Stimulated activated effector memory CD8-positive, alpha-beta T cell treated with anti-CD3 and anti-CD28 coated beads, Interleukin-12 subunit alpha, Interleukin-12 subunit beta, amount 100 ng/mL, for 72 hours (primary cell): ENCODE results near the gene RAB8B.
A peak's percentile ranks its signal among the peaks of the same experiment; 100 is the strongest.

Source experiments
- ATAC-seq: fragments of 150-1000 bp; cut with Tn5 transposase; 2 replicates; pipeline ENCODE4 v1.10.0; 2021
- DNase-seq, 2 donors: peaks; one replicate each; pipeline ENCODE4 v3.0.0; 2021 to 2022; ENCODE audit warnings: low spot score in 2 of 2
- H3K27ac Mint-ChIP-seq: one replicate; pipeline ENCODE4 v1.8.0; 2022; ENCODE audit warnings: mild to moderate bottlenecking, mixed read lengths
- H3K36me3 Mint-ChIP-seq: one replicate; pipeline ENCODE4 v1.8.0; 2022; ENCODE audit warnings: mild to moderate bottlenecking, mixed read lengths
- H3K4me1 Mint-ChIP-seq: one replicate; pipeline ENCODE4 v1.8.0; 2022; ENCODE audit warnings: mixed read lengths
- H3K4me3 Mint-ChIP-seq: one replicate; pipeline ENCODE4 v1.8.0; 2022; ENCODE audit warnings: mild to moderate bottlenecking, mixed read lengths
- H3K9me3 Mint-ChIP-seq: one replicate; pipeline ENCODE4 v1.8.0; 2022; ENCODE audit warnings: mixed read lengths

RAB8B gene

DNA sequence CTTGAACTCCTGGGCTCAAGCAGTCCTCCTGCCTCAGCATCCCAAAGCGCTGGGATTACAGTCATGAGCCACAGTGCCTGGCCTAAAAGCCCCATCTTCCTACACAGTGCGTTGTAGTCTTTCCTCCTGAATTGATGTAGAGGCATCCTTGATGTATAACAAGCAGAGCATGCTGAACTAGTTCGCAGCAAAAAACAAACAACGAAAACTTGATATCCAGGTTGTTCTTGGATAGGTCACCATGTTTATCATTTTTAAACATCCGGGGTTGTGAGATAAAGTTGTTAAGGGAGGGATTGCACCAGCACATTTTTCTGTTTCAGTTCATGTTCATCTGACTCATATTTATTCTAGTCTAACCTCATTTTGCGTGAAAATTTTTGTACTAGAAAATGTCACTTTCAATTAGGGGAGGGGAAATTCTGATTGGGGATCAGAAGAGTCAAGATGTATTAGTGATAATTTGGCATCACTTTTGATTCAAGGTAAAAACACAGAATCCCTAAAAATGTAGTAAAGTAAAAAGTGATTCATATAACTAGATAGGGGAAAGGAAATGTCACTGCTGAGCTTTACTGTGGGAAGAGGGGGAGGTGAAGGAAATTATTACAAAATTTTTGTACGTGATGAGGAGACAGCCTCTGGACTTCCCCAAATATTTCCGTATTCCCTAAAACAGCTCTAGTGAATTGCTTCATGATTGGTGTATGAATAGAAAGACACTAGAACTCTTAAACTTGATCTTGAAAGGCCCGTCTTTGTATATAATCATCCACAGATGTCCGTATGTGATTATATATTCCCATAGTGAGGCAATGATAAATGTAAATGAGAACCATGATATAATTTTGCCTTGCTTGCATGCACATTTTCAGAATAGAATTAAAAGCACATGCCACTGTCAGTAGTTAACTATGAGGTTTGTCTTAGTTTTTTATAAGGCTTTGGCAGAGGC, 22.9 kb downstream of the RAB8B start:
- Mint-ChIP-seq H3K4me1 (peaks cover 74% of the 10 kb centered on the region), H3K9me3 (no peaks in the 10 kb centered on the region), H3K27ac (peak overlapping the region; percentile 93), H3K4me3 (peak overlapping the region; percentile 69), H3K36me3 (peaks cover 70% of the 10 kb centered on the region)
- no peak for DNase-seq
- ATAC-seq: peak; percentile 81

DNA sequence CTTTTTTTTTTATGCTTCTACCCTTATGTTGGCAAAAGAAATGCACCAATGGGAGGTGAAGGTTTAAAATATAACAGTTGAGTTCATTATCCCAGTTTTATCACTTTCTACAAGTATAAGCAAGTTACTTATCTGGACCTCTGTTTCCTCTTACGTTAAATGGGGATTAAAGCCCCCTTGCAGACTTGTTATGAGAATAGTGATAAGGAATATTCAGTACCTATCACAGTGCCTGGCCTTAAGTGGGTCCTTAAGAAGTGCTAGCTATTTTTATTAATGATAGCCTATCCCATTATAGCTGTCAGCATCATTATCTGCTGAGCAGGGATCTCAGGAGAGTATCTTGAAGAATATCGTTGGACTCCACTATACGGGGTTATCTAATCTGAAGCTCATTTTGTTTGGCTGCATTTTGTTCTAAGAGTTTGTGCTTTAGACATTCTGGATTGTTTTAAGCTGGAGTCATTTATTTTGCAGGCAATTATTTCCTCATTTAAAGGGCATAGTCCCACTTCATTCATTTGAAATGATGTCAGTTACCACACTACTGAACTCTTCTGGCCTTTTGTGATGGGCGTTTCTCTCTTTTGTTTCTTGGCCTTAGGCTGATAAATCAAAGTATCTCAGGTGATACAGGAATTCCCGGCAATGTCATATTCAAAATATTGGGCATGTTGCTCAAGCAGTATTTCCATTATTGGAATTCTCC, 28.8 kb downstream of the RAB8B start:
- peaks cover 78% of the 10 kb centered on the region for H3K36me3 Mint-ChIP-seq
- peaks cover 63% of the 10 kb centered on the region for H3K4me1 Mint-ChIP-seq
- no peak overlapping the region for H3K27ac Mint-ChIP-seq
- no peak overlapping the region for H3K4me3 Mint-ChIP-seq
- ATAC-seq (no peak), DNase-seq (no peak)
- no peaks in the 10 kb centered on the region for H3K9me3 Mint-ChIP-seq

- ATAC-seq: no peak
- H3K4me3 Mint-ChIP-seq: no peak overlapping the region
- peaks cover 79% of the 10 kb centered on the region for H3K36me3 Mint-ChIP-seq
- no peak for DNase-seq
- no peak overlapping the region for H3K27ac Mint-ChIP-seq
- no peaks in the 10 kb centered on the region for H3K9me3 Mint-ChIP-seq
- peaks cover 53% of the 10 kb centered on the region for H3K4me1 Mint-ChIP-seq
Observed at GRCh38 chr15:63219196-63219710, 29.8 kb downstream of the RAB8B start.

GRCh38 chr15:63221346-63221745, 31.9 kb downstream of the RAB8B start:
- peak overlapping the region; percentile 13 for H3K27ac Mint-ChIP-seq
- H3K4me1 Mint-ChIP-seq: peaks cover 43% of the 10 kb centered on the region
- ATAC-seq (no peak), DNase-seq (no peak)
- H3K9me3 Mint-ChIP-seq: no peaks in the 10 kb centered on the region
- H3K36me3 Mint-ChIP-seq: peaks cover 76% of the 10 kb centered on the region
- H3K4me3 Mint-ChIP-seq: no peak overlapping the region

DNA sequence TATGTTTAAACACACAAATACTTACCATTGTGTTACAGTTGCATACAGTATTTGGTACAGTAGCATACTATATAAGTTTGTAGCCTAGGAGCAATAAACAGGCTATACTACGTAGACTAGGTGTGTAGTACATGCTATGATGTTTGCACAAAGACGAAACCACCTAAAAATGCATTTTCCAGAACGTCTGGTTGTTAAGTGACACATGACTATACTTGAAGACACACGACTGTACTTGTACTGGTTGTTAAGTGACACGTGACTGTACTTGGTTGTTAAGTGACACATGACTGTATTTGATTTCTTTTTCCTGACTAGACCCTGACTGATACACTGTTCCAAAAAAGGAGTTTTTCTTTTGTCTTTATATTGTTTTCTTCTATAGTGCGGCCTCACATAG, 34.1 kb downstream of the RAB8B start:
- Mint-ChIP-seq H3K4me1 (peaks cover 58% of the 10 kb centered on the region), H3K27ac (no peak overlapping the region), H3K9me3 (no peaks in the 10 kb centered on the region), H3K4me3 (no peak overlapping the region), H3K36me3 (peaks cover 70% of the 10 kb centered on the region)
- ATAC-seq: peak; percentile 62
- DNase-seq: no peak

DNA sequence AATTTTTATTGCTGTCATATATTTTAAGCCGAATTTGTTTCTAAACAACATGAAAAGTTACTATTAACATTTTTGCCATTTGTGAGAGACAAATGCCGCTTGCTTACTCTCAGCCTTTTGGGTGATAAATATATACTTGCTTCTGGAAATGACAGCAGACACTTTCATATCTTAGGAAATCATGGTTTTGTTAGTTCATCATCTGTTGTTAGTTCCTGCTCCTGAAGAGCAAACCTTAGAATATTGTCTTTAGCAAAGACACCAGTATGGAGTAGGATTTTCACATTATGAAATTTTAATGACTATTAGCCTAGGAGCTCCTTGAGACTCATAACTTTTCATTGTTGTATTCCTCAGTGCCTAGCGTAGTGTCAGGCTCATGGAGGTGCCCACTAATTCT, 36.0 kb downstream of the RAB8B start:
- Mint-ChIP-seq H3K27ac (no peak overlapping the region), H3K4me3 (no peak overlapping the region), H3K36me3 (peaks cover 72% of the 10 kb centered on the region), H3K9me3 (no peaks in the 10 kb centered on the region), H3K4me1 (peaks cover 48% of the 10 kb centered on the region)
- no peak for ATAC-seq
- DNase-seq: no peak

DNA sequence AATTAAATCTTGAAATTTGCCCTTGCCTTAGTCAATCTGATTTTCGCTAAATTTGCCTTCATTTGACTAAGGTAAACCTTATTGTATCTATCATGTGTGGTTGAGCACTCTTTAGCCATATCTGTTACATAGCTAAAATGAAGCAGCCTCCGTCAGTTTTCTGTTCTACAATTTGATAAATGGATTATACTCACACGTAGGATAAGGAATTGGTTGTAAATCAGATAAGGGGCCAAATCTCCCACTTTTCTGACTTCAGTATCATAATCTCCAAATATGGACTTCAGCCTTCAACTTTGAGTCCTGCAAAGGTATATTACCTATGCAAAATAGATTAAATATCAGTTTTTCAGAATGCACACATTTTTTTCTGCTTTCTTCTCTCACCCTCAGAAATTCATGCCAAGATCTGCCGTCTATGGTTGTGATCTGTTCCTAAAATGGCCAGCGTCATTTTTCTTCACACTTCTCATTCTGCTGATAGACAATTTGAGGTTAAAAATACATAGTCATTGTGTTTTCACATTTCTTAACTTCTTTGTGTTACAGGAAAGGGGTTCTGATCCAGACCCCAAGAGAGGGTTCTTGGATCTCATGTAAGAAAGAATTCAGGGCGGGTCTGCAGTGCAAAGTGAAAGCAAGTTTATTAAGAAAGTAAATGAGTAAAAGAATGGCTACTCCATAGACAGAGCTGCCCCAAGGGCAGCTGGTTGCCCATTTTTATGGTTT, 36.9 kb downstream of the RAB8B start:
- ATAC-seq: no peak
- Mint-ChIP-seq H3K27ac (peak overlapping the region; percentile 63), H3K9me3 (no peaks in the 10 kb centered on the region), H3K4me1 (peaks cover 46% of the 10 kb centered on the region), H3K36me3 (peaks cover 66% of the 10 kb centered on the region), H3K4me3 (peak overlapping the region; percentile 13)
- no peak for DNase-seq

DNA sequence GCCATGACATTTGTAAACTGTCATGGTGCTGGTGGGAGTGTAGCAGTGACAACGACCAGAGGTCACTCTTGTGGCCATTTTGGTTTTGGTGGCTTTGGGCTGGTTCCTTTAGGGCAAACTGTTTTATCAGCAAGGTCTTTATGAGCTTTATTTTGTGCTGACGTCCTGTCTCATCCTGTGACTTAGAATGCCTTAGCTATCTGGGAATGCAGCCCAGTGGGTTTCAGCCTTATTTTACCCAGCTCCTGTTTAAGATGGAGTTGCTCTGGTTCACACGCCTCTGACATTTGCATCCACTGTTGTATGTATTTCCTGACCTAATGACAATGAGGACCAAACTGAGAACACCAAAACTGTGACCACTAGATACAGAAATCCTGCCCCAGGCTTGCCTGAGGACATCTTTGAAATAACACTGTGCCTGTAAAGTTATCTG, 37.6 kb downstream of the RAB8B start:
- DNase-seq (no peak), ATAC-seq (no peak)
- Mint-ChIP-seq H3K27ac (peak overlapping the region; percentile 63), H3K4me3 (peak overlapping the region; percentile 13), H3K4me1 (peaks cover 47% of the 10 kb centered on the region), H3K9me3 (no peaks in the 10 kb centered on the region), H3K36me3 (peaks cover 66% of the 10 kb centered on the region)

- no peak for ATAC-seq
- Mint-ChIP-seq H3K27ac (peak overlapping the region; percentile 50), H3K36me3 (peaks cover 63% of the 10 kb centered on the region), H3K4me3 (peak overlapping the region; percentile 13), H3K9me3 (no peaks in the 10 kb centered on the region), H3K4me1 (peaks cover 48% of the 10 kb centered on the region)
- no peak for DNase-seq
Observed at GRCh38 chr15:63227689-63228088, 38.3 kb downstream of the RAB8B start.

DNA sequence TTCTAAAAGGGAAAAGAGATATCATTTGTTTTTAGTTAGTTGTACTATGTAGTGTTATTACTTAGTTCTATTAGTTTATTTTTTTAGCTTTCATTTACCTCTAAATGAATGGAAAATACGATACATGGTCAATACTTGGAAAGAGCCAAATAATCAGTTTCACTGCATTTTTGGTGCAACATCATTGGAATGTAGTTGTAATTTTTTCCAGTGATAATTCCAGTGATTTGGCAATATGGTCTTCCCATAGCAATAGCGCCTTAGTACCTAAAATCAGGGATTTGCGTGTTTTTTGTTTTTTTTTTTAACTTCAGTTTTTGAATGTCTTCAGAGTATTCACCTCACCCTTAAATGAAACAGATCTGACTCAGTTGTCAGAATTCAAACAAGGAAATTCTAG, 41.8 kb downstream of the RAB8B start:
- H3K4me3 Mint-ChIP-seq: peak overlapping the region; percentile 53
- ATAC-seq: no peak

GRCh38 chr15:63231706-63232105, 42.3 kb downstream of the RAB8B start:
- H3K4me1 Mint-ChIP-seq: peaks cover 69% of the 10 kb centered on the region
- DNase-seq (no peak), ATAC-seq (no peak)
- H3K27ac Mint-ChIP-seq: peak overlapping the region; percentile 67
- no peaks in the 10 kb centered on the region for H3K9me3 Mint-ChIP-seq
- H3K4me3 Mint-ChIP-seq: peak overlapping the region; percentile 53
- H3K36me3 Mint-ChIP-seq: peaks cover 61% of the 10 kb centered on the region

More for the DNA sequence above, 41.8 kb downstream of the RAB8B start:
- Mint-ChIP-seq H3K9me3 (no peaks in the 10 kb centered on the region), H3K27ac (peak overlapping the region; percentile 67), H3K4me1 (peaks cover 69% of the 10 kb centered on the region), H3K36me3 (peaks cover 63% of the 10 kb centered on the region)
- no peak for DNase-seq

- H3K36me3 Mint-ChIP-seq: peaks cover 68% of the 10 kb centered on the region
- no peaks in the 10 kb centered on the region for H3K9me3 Mint-ChIP-seq
- peak overlapping the region; percentile 53 for H3K4me3 Mint-ChIP-seq
- peak overlapping the region; percentile 80 for H3K27ac Mint-ChIP-seq
- ATAC-seq: peak; percentile 65
- H3K4me1 Mint-ChIP-seq: peaks cover 70% of the 10 kb centered on the region
- no peak for DNase-seq
Observed at GRCh38 chr15:63232405-63232804, 43.0 kb downstream of the RAB8B start.

DNA sequence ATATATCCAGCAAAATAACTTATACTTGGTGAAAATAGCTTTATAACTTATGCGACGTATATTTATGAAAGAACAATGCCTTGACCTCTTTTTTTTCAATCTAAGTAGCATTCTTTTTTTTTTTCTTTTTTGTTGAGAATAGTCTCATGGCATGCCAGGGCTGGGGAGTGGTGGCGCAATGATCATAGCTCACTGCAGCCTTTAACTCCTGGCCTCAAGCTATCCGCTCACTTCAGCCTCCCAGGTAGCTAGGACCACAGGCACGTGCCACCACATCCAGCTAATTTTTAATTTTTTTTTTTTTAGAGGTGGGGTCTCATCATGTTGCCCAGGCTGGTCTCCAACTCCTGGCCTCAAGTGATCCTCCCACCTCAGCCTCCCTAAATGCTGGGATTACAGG, 43.5 kb downstream of the RAB8B start:
- no peak for ATAC-seq
- Mint-ChIP-seq H3K36me3 (peaks cover 68% of the 10 kb centered on the region), H3K9me3 (no peaks in the 10 kb centered on the region), H3K4me3 (peak overlapping the region; percentile 53), H3K27ac (peak overlapping the region; percentile 80), H3K4me1 (peaks cover 70% of the 10 kb centered on the region)
- DNase-seq: no peak

DNA sequence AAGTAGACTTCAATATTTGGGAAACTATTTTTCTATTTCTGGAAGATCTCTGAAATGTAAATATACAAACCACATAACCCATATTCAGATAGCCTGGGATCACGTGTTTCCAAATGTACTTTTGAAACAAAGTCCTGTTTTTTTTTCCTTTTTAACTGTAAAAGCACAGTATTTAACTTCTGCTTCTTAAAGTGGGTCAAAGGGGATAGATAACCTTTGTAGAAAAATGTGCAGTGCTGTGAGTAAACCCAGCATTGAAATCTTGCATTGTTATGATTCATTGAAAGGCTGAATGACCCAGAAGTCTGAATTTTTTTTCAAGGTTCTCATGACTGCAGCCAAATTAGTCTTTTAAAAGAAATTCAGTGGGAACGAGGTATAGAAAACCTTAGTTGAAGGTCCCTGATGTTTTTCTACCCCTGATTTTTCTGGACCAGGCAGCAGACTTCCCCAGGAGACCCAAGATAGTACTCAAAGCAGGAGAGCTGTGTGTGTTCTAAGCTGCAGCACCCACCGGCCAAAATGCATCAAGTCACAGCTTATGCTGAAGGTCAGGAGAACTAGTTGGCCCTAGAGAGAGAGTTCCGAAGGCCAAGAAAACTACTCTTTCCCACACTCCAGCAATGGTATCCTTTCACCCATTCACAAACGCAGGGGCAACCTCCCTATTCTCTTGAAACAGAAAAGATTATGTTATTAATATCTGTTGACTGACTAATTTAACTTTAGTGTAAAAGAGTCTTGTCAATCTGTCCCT, 44.4 kb downstream of the RAB8B start:
- ATAC-seq: peak; percentile 80
- Mint-ChIP-seq H3K4me1 (peaks cover 71% of the 10 kb centered on the region), H3K9me3 (no peaks in the 10 kb centered on the region), H3K27ac (peak overlapping the region; percentile 80), H3K36me3 (peaks cover 62% of the 10 kb centered on the region), H3K4me3 (peak overlapping the region; percentile 53)
- no peak for DNase-seq
